SK-N-MC (cell line): Measurements from ENCODE around the gene ACVR1B.

Experiments used
- EZH2 ChIP-seq: fragments of 200-600 bp; sonication (generic); IDR thresholded peaks from one replicate; pipeline ENCODE4 v1.6.1; 2017; ENCODE audit warnings: antibody characterized with exemption
- POLR2AphosphoS5 ChIP-seq: IDR thresholded peaks from 2 replicates; pipeline ENCODE4 v1.6.1; 2012; ENCODE audit warnings: mild to moderate bottlenecking, low read depth, low read length, borderline replicate concordance

DNA sequence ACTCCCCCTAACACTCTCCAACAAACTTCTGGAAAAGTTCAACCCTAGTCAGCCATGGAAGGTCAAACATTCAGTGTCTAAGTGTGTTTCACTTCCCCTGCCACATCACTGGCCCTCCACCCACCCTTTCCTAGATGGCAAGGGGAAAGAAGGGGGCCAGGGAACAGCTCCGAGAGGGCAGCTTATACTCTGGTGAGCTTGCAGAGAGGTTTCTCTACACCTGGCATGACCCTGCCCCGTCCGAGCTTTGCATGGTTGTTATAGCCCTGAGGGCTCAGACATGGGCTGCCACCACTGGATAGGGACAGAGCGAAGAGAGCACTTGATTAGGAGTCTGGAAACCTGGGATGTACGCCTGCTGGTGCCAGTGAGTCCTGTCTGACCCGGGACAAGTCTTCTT is 40.2 kb upstream of the ACVR1B start:
- TF ChIP-seq POLR2AphosphoS5 (no peak), EZH2 (no peak)
